Measurements from ENCODE around the gene FLACC1. TPM values are rescaled to one million over a fixed set of nuclear protein-coding genes. Genes with fewer than 3 reads are reported as not detected.

Gene FLACC1
- total and polyA plus RNA-seq, 9 of the 15 experiments (the other 6 are each of a cell fraction or from before 2014, with no cell fraction given), result 0.07 to 0.68 (median 0.22) TPM; not detected in 2

GRCh38 chr2:201257956-201258665, 99.0 kb downstream of the FLACC1 start (continued):
- TF ChIP-seq RREB1 (CRISPR knock-in tag; IDR thresholded peaks at IDR 0.05) (no peak), ZNF79 (CRISPR knock-in tag; IDR thresholded peaks at IDR 0.05; ENCODE audit: low read depth) (no peak), ATF3 (IDR thresholded peaks at IDR 0.05) (peak; percentile 91), ATF3 (CRISPR knock-in tag; conservative IDR thresholded peaks at IDR 0.05) (no peak), ATF1 (CRISPR knock-in tag; IDR thresholded peaks at IDR 0.05) (no peak), ATF1 (tag; IDR thresholded peaks at IDR 0.05) (0 out of 2 replicates have a peak, but pooled peaks have one; percentile 24), ZNF586 (CRISPR knock-in tag; conservative IDR thresholded peaks at IDR 0.05) (no peak), E2F4 (CRISPR knock-in tag; IDR thresholded peaks at IDR 0.05; ENCODE audit: low read depth) (no peak), CREB1 (IDR thresholded peaks at IDR 0.05) (no peak), CREB1 (CRISPR knock-in tag; IDR thresholded peaks at IDR 0.05) (no peak), COPS2 (conservative IDR thresholded peaks at IDR 0.05) (no peak), BCL6 (CRISPR knock-in tag; IDR thresholded peaks at IDR 0.05) (no peak), IRF9 (tag; IDR thresholded peaks at IDR 0.05) (no peak), NR2F6 (CRISPR knock-in tag; IDR thresholded peaks at IDR 0.05) (no peak), SLC30A9 (CRISPR knock-in tag; IDR thresholded peaks at IDR 0.05) (no peak), CREB3L1 (IDR thresholded peaks at IDR 0.05; ENCODE audit: borderline replicate concordance, low read depth) (peak; percentile 16; the same call in 1 of the 2 replicates)
